Ovary (tissue), 9 donors: ENCODE measurements around the gene VWA7. TPM values are rescaled to one million over a fixed set of nuclear protein-coding genes. Genes with fewer than 3 reads are reported as not detected.
"Not testable (repeated sequence)": the region's sequence is repeated elsewhere in the genome, so short reads cannot be mapped to it uniquely, and the experiment has no call there.

ENCODE experiments used
- DNase-seq, 5 donors: peaks; one replicate each; pipeline ENCODE4 v3.0.0-alpha.2; 2019 to 2020
- H3K27ac ChIP-seq, 2 donors: fragments of 200-600 bp; one replicate each; pipeline versions ENCODE4 v1.5.1 to v1.8.0; 2019 to 2022
- H3K27me3 ChIP-seq: fragments of 200-600 bp; one replicate; pipeline ENCODE4 v1.8.0; 2022
- H3K36me3 ChIP-seq: fragments of 200-600 bp; sonication (generic); one replicate; pipeline ENCODE4 v1.5.1; 2019
- H3K4me1 ChIP-seq: one replicate; pipeline ENCODE4 v1.8.1; 2013; ENCODE audit warnings: mild to moderate bottlenecking, moderate library complexity; ENCODE audit not compliant: insufficient read depth
- H3K4me3 ChIP-seq: fragments of 200-600 bp; sonication (generic); one replicate; pipeline ENCODE4 v1.5.1; 2017
- H3K9me3 ChIP-seq, 2 donors: fragments of 200-600 bp in 1 of 2; sonication (generic) in 1 of 2; one replicate each; pipeline versions ENCODE4 v1.5.1 to v1.8.1; 2013 to 2019; ENCODE audit warnings: mild to moderate bottlenecking in 1 of 2, moderate library complexity in 1 of 2
- CTCF ChIP-seq, 3 donors: fragments of 450-650 bp in 2 of 3; fragments of 200-600 bp in 1 of 3; IDR thresholded peaks; one replicate each; pipeline versions ENCODE4 v1.5.1 to v1.8.0; 2016 to 2022; ENCODE audit warnings: antibody characterized with exemption in 3 of 3, mild to moderate bottlenecking in 1 of 3
- EP300 ChIP-seq: sonication (generic); formaldehyde crosslinking; IDR thresholded peaks from one replicate; pipeline ENCODE4 v1.6.1; 2017; ENCODE audit warnings: antibody characterized with exemption
- POLR2A ChIP-seq: fragments of 450-650 bp; IDR thresholded peaks from one replicate; pipeline ENCODE4 v1.6.1; 2017; ENCODE audit warnings: antibody characterized with exemption, mild to moderate bottlenecking, moderate library complexity
- WGBS, 3 donors: extraction: QIAGEN DNeasy Blood & Tissue Kit in 1 of 3; methylation state at CpG; one replicate each; pipeline versions ENCODE4 v1.1.5 to v1.1.7; 2013 to 2017; 5-methylcytosine and 5-hydroxymethylcytosine counted together
- intact Hi-C, 4 donors: fragments of 100-400 bp; cut with DNase I; formaldehyde crosslinking; loops; one replicate each; pipeline versions ENCODE4 v1.11.0 to v1.15.1; 2022 to 2023
- polyA plus RNA-seq, 2 donors: library from polyadenylated mRNA; stranded (reverse); fragments of 200-250 nt in 1 of 2; fragments of 350-450 nt in 1 of 2; fragmentation: Illumina TruSeq in 1 of 2; extraction: RNeasy Lipid Tissue Mini Kit (QIAGEN cat#74804) in 1 of 2; gene quantifications; one replicate each; pipeline ENCODE4 v1.2.3, GENCODE V29; 2013 to 2014
- total RNA-seq, 7 donors: library from RNA; depleted of rRNA in 2 of 7; stranded (reverse); fragments of >200 nt in 2 of 7; fragmentation: NEBNext Ultra II Directional in 3 of 7; extraction: Animal tissue kit (Norgen Biotek cat#: 25700) in 3 of 7; gene quantifications; one replicate each; pipeline versions ENCODE4 v1.1.0 to v1.2.4, GENCODE V29; 2016 to 2023
- donor health status: DM: no; HTN: no; CAD: no; lungs with moderate emphysema.
- donor health status: DM: no; HTN: no; CAD: no.
- donor health status: Bipolar disorder and iron deficiency.
- donor health status: DM: yes; HTN: yes; CAD: no.
- donor health status: DM: no; HTN: no; CAD: no.
- donor health status: DM: yes; HTN: yes; CAD: no.

VWA7 gene
- total and polyA plus RNA-seq, 9 donors = 0.18 to 25.2 (median 1.4) TPM

- Histone ChIP-seq H3K36me3 (no peaks in the 10 kb centered on the region), H3K4me1 (peaks cover 3% of the 10 kb centered on the region)
- WGBS, 3 donors = 1 to 2% (median 2%) methylated on average over 24 to 25 of the region's 25 CpGs
Observed at GRCh38 chr6:31822036-31822821, 45.1 kb upstream of the VWA7 start.

GRCh38 chr6:31821301-31822035 is 44.3 kb upstream of the VWA7 start:
- Histone ChIP-seq H3K4me3 (peak overlapping the region; percentile 46), H3K4me1 (peaks cover 3% of the 10 kb centered on the region), H3K27ac (peak overlapping the region; percentile 90 to 98), H3K9me3 (no peaks in the 10 kb centered on the region), H3K27me3 (no peaks in the 10 kb centered on the region), H3K36me3 (no peaks in the 10 kb centered on the region)
- intact Hi-C loops = no loop called here
- peak; percentile 73 to 82 (median 79) for DNase-seq
- WGBS, 3 donors = 2 to 3% (median 3%) methylated on average over 39 of the region's 39 CpGs
- TF ChIP-seq EP300 = no peak
- peak; percentile 55 for TF ChIP-seq POLR2A
- peak in 1 of 3 donors; percentile 18 for TF ChIP-seq CTCF (IDR thresholded peaks at IDR 0.05)

More at GRCh38 chr6:31822036-31822821, 45.1 kb upstream of the VWA7 start:
- peak overlapping the region; percentile 46 for H3K4me3 ChIP-seq
- TF ChIP-seq POLR2A (peak; percentile 85), CTCF (IDR thresholded peaks at IDR 0.05) (no peak), EP300 (peak; percentile 18)
- DNase-seq = peak; percentile 84 to 92 (median 87)
- peak overlapping the region; percentile 90 to 98 for H3K27ac ChIP-seq
- H3K27me3 ChIP-seq = no peaks in the 10 kb centered on the region
- H3K9me3 ChIP-seq = no peaks in the 10 kb centered on the region
- intact Hi-C loops = no loop called here

GRCh38 chr6:31820399-31820798 is 43.3 kb upstream of the VWA7 start:
- H3K27ac ChIP-seq = peak overlapping the region in 1 of 2 donors; percentile 98
- intact Hi-C loops, H3K27me3 ChIP-seq, H3K36me3 ChIP-seq, H3K9me3 ChIP-seq, H3K4me1 ChIP-seq, DNase-seq, H3K4me3 ChIP-seq: not testable (repeated sequence)
- WGBS, 3 donors = 90 to 92% (median 91%) methylated on average over 10 of the region's 10 CpGs

- H3K27ac ChIP-seq = no peak overlapping the region
- H3K36me3 ChIP-seq = no peaks in the 10 kb centered on the region
- H3K27me3 ChIP-seq = no peaks in the 10 kb centered on the region
- no peak overlapping the region for H3K4me3 ChIP-seq
- TF ChIP-seq EP300 (no peak), CTCF (IDR thresholded peaks at IDR 0.05) (no peak), POLR2A (no peak)
- H3K4me1 ChIP-seq = no peaks in the 10 kb centered on the region
- no peak for DNase-seq
- intact Hi-C loops = no loop called here
- H3K9me3 ChIP-seq = no peaks in the 10 kb centered on the region
Observed at GRCh38 chr6:31819871-31820299, 42.8 kb upstream of the VWA7 start.

- H3K9me3 ChIP-seq, DNase-seq, H3K4me1 ChIP-seq, intact Hi-C loops, H3K27ac ChIP-seq, H3K27me3 ChIP-seq, H3K36me3 ChIP-seq: not testable (repeated sequence)
- H3K4me3 ChIP-seq = peak overlapping the region; percentile 35
- 79 to 85% (median 83%) methylated on average over 8 of the region's 8 CpGs for WGBS, 3 donors
Observed at GRCh38 chr6:31817929-31818511, 40.9 kb upstream of the VWA7 start.

- H3K27me3 ChIP-seq, H3K4me1 ChIP-seq, H3K9me3 ChIP-seq, H3K27ac ChIP-seq, intact Hi-C loops, H3K36me3 ChIP-seq: not testable (repeated sequence)
- peak overlapping the region; percentile 35 for H3K4me3 ChIP-seq
- DNase-seq = peak in 1 of 5 donors; percentile 52
- WGBS, 3 donors = 57 to 67% (median 65%) methylated on average over 12 to 15 of the region's 37 CpGs
Observed at GRCh38 chr6:31817133-31817928, 40.2 kb upstream of the VWA7 start.
